H1 (cell line): ENCODE results near the gene LRRC49. TPM values are rescaled to one million over a fixed set of nuclear protein-coding genes. Genes with fewer than 3 reads are reported as not detected.

Experiments used
- CTCF ChIA-PET: fragments of 300-600 bp; sonication (Branson Sonifier 250); formaldehyde crosslinking; loops from one replicate; lab custom pipeline; 2021; ENCODE audit not compliant: partially characterized antibody; lab: Charles Lee
- POLR2A ChIA-PET: fragments of 300-600 bp; sonication (Branson Sonifier 250); formaldehyde crosslinking; loops from one replicate; lab custom pipeline; 2021; ENCODE audit warnings: inconsistent platforms; ENCODE audit not compliant: partially characterized antibody; lab: Charles Lee
- DNase-seq, 2 experiments: peaks; one replicate each; pipeline versions ENCODE4 v3.0.0 to v3.0.0-alpha.2; 2010 to 2022; ENCODE audit warnings: low spot score in 2 of 2, low read depth in 1 of 2, mixed read lengths in 1 of 2
- FAIRE-seq: peaks from 2 replicates; lab custom pipeline; 2011; peaks lifted over from hg19 to GRCh38; lab: Jason Lieb, UNC
- H2AFZ ChIP-seq: 2 replicates; pipeline ENCODE4 v1.8.1; 2012; ENCODE audit warnings: low read length, inconsistent platforms
- H2AK5ac ChIP-seq: 2 replicates; pipeline ENCODE4 v1.6.1; 2013; ENCODE audit warnings: low read depth, low read length
- H2BK120ac ChIP-seq: replicated peaks from 2 replicates; pipeline ENCODE3; 2013; ENCODE audit warnings: low read depth, low read length, inconsistent platforms
- H2BK12ac ChIP-seq: 2 replicates; pipeline ENCODE4 v1.6.1; 2013; ENCODE audit warnings: low read depth, low read length
- H2BK15ac ChIP-seq: 2 replicates; pipeline ENCODE4 v1.6.1; 2013; ENCODE audit warnings: low read length
- H2BK20ac ChIP-seq: 2 replicates; pipeline ENCODE4 v1.6.1; 2013; ENCODE audit warnings: low read length
- H2BK5ac ChIP-seq: 2 replicates; pipeline ENCODE4 v1.6.1; 2013; ENCODE audit warnings: low read depth, low read length
- H3K14ac ChIP-seq: 2 replicates; pipeline ENCODE4 v1.6.1; 2013; ENCODE audit warnings: inconsistent platforms; ENCODE audit not compliant: insufficient read length
- H3K18ac ChIP-seq: 2 replicates; pipeline ENCODE4 v1.6.1; 2013; ENCODE audit warnings: low read length; ENCODE audit errors: extremely low read depth
- H3K23ac ChIP-seq: 2 replicates; pipeline ENCODE4 v1.6.1; 2013; ENCODE audit warnings: inconsistent platforms; ENCODE audit not compliant: insufficient read length
- H3K23me2 ChIP-seq: 2 replicates; pipeline ENCODE4 v1.6.1; 2013; ENCODE audit warnings: low read depth, low read length
- H3K27ac ChIP-seq: 2 replicates; pipeline ENCODE4 v1.6.1; 2011; ENCODE audit warnings: low read depth, low read length, inconsistent platforms
- H3K27me3 ChIP-seq, 4 experiments: replicated peaks in 1 of 4; 1 replicate in 1 of 4; 2 replicates in 3 of 4; pipeline versions ENCODE4 v1.6.1 to v1.8.1; 2011 to 2013; ENCODE audit warnings: low read length in 3 of 4, mild to moderate bottlenecking in 3 of 4, inconsistent platforms in 2 of 4, mixed read lengths in 2 of 4, moderate library complexity in 1 of 4; ENCODE audit not compliant: control insufficient read depth in 3 of 4, insufficient read depth in 3 of 4; ENCODE audit errors: extremely low read depth in 1 of 4
- H3K36me3 ChIP-seq, 4 experiments: 2 replicates each; pipeline versions ENCODE4 v1.6.1 to v1.8.1; 2011 to 2013; ENCODE audit warnings: mild to moderate bottlenecking in 4 of 4, low read length in 3 of 4, moderate library complexity in 2 of 4, control low read depth in 1 of 4, inconsistent platforms in 1 of 4; ENCODE audit not compliant: insufficient read depth in 4 of 4, control insufficient read depth in 2 of 4
- H3K4ac ChIP-seq: replicated peaks from 2 replicates; pipeline ENCODE3; 2013; ENCODE audit warnings: low read length, low read depth, mixed read lengths, inconsistent platforms; ENCODE audit not compliant: insufficient read length
- H3K4me1 ChIP-seq, 4 experiments: replicated peaks in 1 of 4; 1 replicate in 1 of 4; 2 replicates in 3 of 4; pipeline versions ENCODE4 v1.6.1 to v1.8.1; 2011 to 2013; ENCODE audit warnings: low read length in 3 of 4, inconsistent platforms in 2 of 4, mixed read lengths in 1 of 4; ENCODE audit not compliant: insufficient read depth in 4 of 4, control insufficient read depth in 3 of 4
- H3K4me2 ChIP-seq, 2 experiments: 2 replicates each; pipeline versions ENCODE4 v1.6.1 to v1.8.1; 2011 to 2013; ENCODE audit warnings: low read depth in 2 of 2, low read length in 2 of 2, control low read depth in 1 of 2, inconsistent platforms in 1 of 2, mild to moderate bottlenecking in 1 of 2; ENCODE audit not compliant: insufficient read depth in 1 of 2
- H3K4me3 ChIP-seq, 4 experiments: fragments of 200-600, 300-600 bp in 1 of 4; sonication (generic), shearing (Covaris generic), sonication (Bioruptor Twin) in 1 of 4; 2 replicates each; pipeline versions ENCODE4 v1.5.1 to v1.8.1; 2011 to 2016; ENCODE audit warnings: low read length in 4 of 4, low read depth in 3 of 4, control low read depth in 2 of 4, inconsistent platforms in 2 of 4, mild to moderate bottlenecking in 2 of 4, mixed read lengths in 1 of 4, moderate library complexity in 1 of 4; ENCODE audit not compliant: insufficient read depth in 2 of 4; ENCODE audit errors: extremely low read depth in 1 of 4
- H3K56ac ChIP-seq: replicated peaks from 2 replicates; pipeline ENCODE3; 2013; ENCODE audit warnings: low read depth, mild to moderate bottlenecking, mixed read lengths, low read length, inconsistent platforms; ENCODE audit not compliant: insufficient read length
- H3K79me1 ChIP-seq: 2 replicates; pipeline ENCODE4 v1.6.1; 2013; ENCODE audit warnings: low read depth, low read length, control low read depth
- H3K79me2 ChIP-seq, 2 experiments: 2 replicates each; pipeline versions ENCODE4 v1.6.1 to v1.8.1; 2012 to 2013; ENCODE audit warnings: low read length in 2 of 2, mild to moderate bottlenecking in 2 of 2, inconsistent platforms in 1 of 2; ENCODE audit not compliant: insufficient read depth in 2 of 2, control insufficient read depth in 1 of 2
- H3K9ac ChIP-seq, 4 experiments: replicated peaks in 1 of 4; 1 replicate in 1 of 4; 2 replicates in 3 of 4; pipeline versions ENCODE4 v1.6.1 to v1.8.1; 2011 to 2013; ENCODE audit warnings: low read depth in 3 of 4, low read length in 3 of 4, control low read depth in 2 of 4, mild to moderate bottlenecking in 2 of 4, moderate library complexity in 2 of 4, inconsistent platforms in 1 of 4; ENCODE audit errors: extremely low read depth in 1 of 4
- H3K9me3 ChIP-seq, 2 experiments: 2 replicates each; pipeline versions ENCODE4 v1.6.1 to v1.8.1; 2012 to 2013; ENCODE audit warnings: mild to moderate bottlenecking in 2 of 2, moderate library complexity in 2 of 2, control low read depth in 1 of 2, inconsistent platforms in 1 of 2, low read depth in 1 of 2, low read length in 1 of 2, mixed read lengths in 1 of 2; ENCODE audit not compliant: insufficient read depth in 2 of 2
- H4K20me1 ChIP-seq, 2 experiments: replicated peaks in 1 of 2; 2 replicates each; pipeline versions ENCODE3 to v1.8.1; 2011 to 2013; ENCODE audit warnings: inconsistent platforms in 2 of 2, low read length in 2 of 2, mild to moderate bottlenecking in 1 of 2; ENCODE audit not compliant: insufficient read depth in 2 of 2, control insufficient read depth in 1 of 2
- H4K5ac ChIP-seq: 2 replicates; pipeline ENCODE4 v1.6.1; 2013; ENCODE audit warnings: low read length, low read depth, mixed read lengths, inconsistent platforms; ENCODE audit not compliant: insufficient read length
- H4K8ac ChIP-seq: 2 replicates; pipeline ENCODE4 v1.8.0; 2013; ENCODE audit warnings: mild to moderate bottlenecking, moderate library complexity, low read length, inconsistent platforms; ENCODE audit not compliant: insufficient read depth; ENCODE audit errors: extremely low read depth
- H4K91ac ChIP-seq: replicated peaks from 2 replicates; pipeline ENCODE3; 2013; ENCODE audit warnings: low read length, mixed read lengths, inconsistent platforms; ENCODE audit not compliant: insufficient read length
- CHD1 ChIP-seq: IDR thresholded peaks from 2 replicates; pipeline ENCODE4 v1.6.1; 2012; ENCODE audit warnings: low read depth, low read length, improper control_type of control experiment
- GTF2F1 ChIP-seq: IDR thresholded peaks from 2 replicates; pipeline ENCODE4 v1.6.1; 2012; ENCODE audit warnings: low read depth, low read length, improper control_type of control experiment, borderline replicate concordance
- KDM1A ChIP-seq: fragments of 200-600, 300-600 bp; sonication (generic); IDR thresholded peaks from 2 replicates; pipeline ENCODE4 v1.7.1; 2016; ENCODE audit warnings: mild to moderate bottlenecking, low read length, borderline replicate concordance
- PHF8 ChIP-seq: fragments of 200-600 bp; sonication (generic); conservative IDR thresholded peaks from 2 replicates; pipeline ENCODE4 v1.7.1; 2012; ENCODE audit warnings: low read depth, mild to moderate bottlenecking, inconsistent platforms, low read length, moderate library complexity
- POU5F1 ChIP-seq: IDR thresholded peaks from 2 replicates; pipeline ENCODE4 v1.6.1; 2011; ENCODE audit warnings: low read depth, mild to moderate bottlenecking, low read length, moderate library complexity
- RBBP5 ChIP-seq: IDR thresholded peaks from 2 replicates; pipeline ENCODE4 v1.7.1; 2012; ENCODE audit warnings: low read depth, mild to moderate bottlenecking, inconsistent platforms, low read length, moderate library complexity, borderline replicate concordance
- SAP30 ChIP-seq: fragments of 300-600 bp; sonication (generic); IDR thresholded peaks from 2 replicates; pipeline ENCODE4 v1.7.1; 2012; ENCODE audit warnings: low read length, moderate library complexity, mild to moderate bottlenecking, inconsistent platforms; ENCODE audit not compliant: insufficient read depth, insufficient replicate concordance
- SP1 ChIP-seq: IDR thresholded peaks from 2 replicates; pipeline ENCODE4 v1.6.1; 2011; ENCODE audit warnings: low read depth, low read length
- SP2 ChIP-seq: IDR thresholded peaks from 2 replicates; pipeline ENCODE4 v1.6.1; 2012; ENCODE audit warnings: mild to moderate bottlenecking, low read length, inconsistent platforms
- SP4 ChIP-seq: IDR thresholded peaks from 2 replicates; pipeline ENCODE4 v1.6.1; 2012; ENCODE audit warnings: low read length, inconsistent platforms
- TAF1 ChIP-seq: IDR thresholded peaks from 2 replicates; pipeline ENCODE4 v1.6.1; 2011; ENCODE audit warnings: mild to moderate bottlenecking, low read depth, low read length
- YY1 ChIP-seq: IDR thresholded peaks from 2 replicates; pipeline ENCODE4 v1.6.1; 2011; ENCODE audit warnings: low read depth, mild to moderate bottlenecking, low read length
- ZNF274 ChIP-seq: IDR thresholded peaks from 2 replicates; pipeline ENCODE4 v1.7.0; 2012; ENCODE audit warnings: low read length, borderline replicate concordance; ENCODE audit errors: extremely low read depth
- WGBS, 2 experiments: shearing (Covaris generic) in 1 of 2; methylation state at CpG; one replicate each; pipeline versions ENCODE4 v1.1.6 to v1.1.7; 2013 to 2015; ENCODE audit warnings: low lambda C conversion rate in 2 of 2, mixed read lengths in 2 of 2, inconsistent platforms in 1 of 2, low coverage in 1 of 2, missing lambda C conversion rate in 1 of 2; ENCODE audit not compliant: insufficient replicate concordance in 2 of 2, insufficient coverage in 1 of 2, insufficient read length in 1 of 2; ENCODE audit errors: extremely low coverage in 1 of 2, missing lambda C conversion rate in 1 of 2; 5-methylcytosine and 5-hydroxymethylcytosine counted together
- polyA plus RNA-seq, 7 experiments: library from polyadenylated mRNA; depleted of rRNA in 3 of 7; stranded (reverse) in 5 of 7; unstranded in 2 of 7; fragments of >200 nt in 5 of 7; fragments of 200-250 nt in 2 of 7; gene quantifications; 1 replicate in 5 of 7; 2 replicates in 1 of 7; 4 replicates in 1 of 7; pipeline versions ENCODE4 v1.2.1 to v1.2.3, GENCODE V29; 2011 to 2013; ENCODE audit warnings: missing spikeins in 2 of 7, mixed read lengths in 2 of 7
- total RNA-seq: library from RNA; stranded (reverse); fragmentation: NEBNext Ultra II Directional; extraction: Animal tissue kit (Norgen Biotek cat#: 25700); gene quantifications from 2 replicates; pipeline ENCODE4 v1.2.1, GENCODE V29; 2021

Gene LRRC49
- total and polyA plus RNA-seq, 2 of the 8 experiments (the other 6 are each of a cell fraction or from before 2014, with no cell fraction given): 5.0 to 10.4 TPM

GRCh38 chr15:71048913-71049675 is 156.5 kb downstream of the LRRC49 start:
- H2BK20ac ChIP-seq: no peak overlapping the region
- H3K56ac ChIP-seq: no peak overlapping the region
- H2BK5ac ChIP-seq: no peak overlapping the region
- CTCF ChIA-PET: interaction anchor here (1.0 to 1.6 kb wide), 3 partner anchors 32 to 524 kb away, joined by 3 to 4 read pairs (median 4); no protein-coding TSS in a partner anchor
- H2BK120ac ChIP-seq: no peak overlapping the region
- FAIRE-seq: no peak
- DNase-seq: no peak
- no peaks in the 10 kb centered on the region for H3K9me3 ChIP-seq
- no peak overlapping the region for H3K23ac ChIP-seq
- H4K91ac ChIP-seq: no peak overlapping the region
- H3K36me3 ChIP-seq: no peaks in the 10 kb centered on the region
- no peaks in the 10 kb centered on the region for H3K79me2 ChIP-seq
- H3K9ac ChIP-seq: no peak overlapping the region
- no peak overlapping the region for H3K18ac ChIP-seq
- no peaks in the 10 kb centered on the region for H4K20me1 ChIP-seq
- 93% methylated on average over 2 of the region's 2 CpGs; no CpG with 5 or more reads in 1 of the 2 experiments for WGBS, 2 experiments
- no peak overlapping the region for H2AK5ac ChIP-seq
- H3K27me3 ChIP-seq: no peaks in the 10 kb centered on the region
- no peak overlapping the region for H2BK12ac ChIP-seq
- POLR2A ChIA-PET: no interaction called here
- no peak overlapping the region for H3K4ac ChIP-seq
- no peak overlapping the region for H3K14ac ChIP-seq
- H2AFZ ChIP-seq: no peak overlapping the region
- no peak overlapping the region for H3K27ac ChIP-seq
- no peak overlapping the region for H4K8ac ChIP-seq
- H2BK15ac ChIP-seq: no peak overlapping the region
- no peak overlapping the region for H3K4me3 ChIP-seq
- H3K4me1 ChIP-seq: peaks cover 0 to 10% (median 1%) of the 10 kb centered on the region in 4 experiments; a peak in 4 of 7 replicates
- H3K79me1 ChIP-seq: no peaks in the 10 kb centered on the region
- no peak overlapping the region for H3K4me2 ChIP-seq
- H4K5ac ChIP-seq: no peak overlapping the region
- no peaks in the 10 kb centered on the region for H3K23me2 ChIP-seq
- no peak for TF ChIP-seq KDM1A
- no peak for TF ChIP-seq SP2
- TF ChIP-seq SAP30: no peak
- TF ChIP-seq ZNF274: no peak
- TF ChIP-seq TAF1: no peak
- no peak for TF ChIP-seq POU5F1
- no peak for TF ChIP-seq GTF2F1
- TF ChIP-seq YY1: no peak
- no peak for TF ChIP-seq RBBP5
- TF ChIP-seq SP1: no peak
- TF ChIP-seq SP4: no peak
- no peak for TF ChIP-seq PHF8
- TF ChIP-seq CHD1: no peak
